ENCODE measurements around the gene RGL4. TPM values are rescaled to one million over a fixed set of nuclear protein-coding genes. Genes with fewer than 3 reads are reported as not detected.

Gene RGL4
- total and polyA plus RNA-seq, 7 donors = 0.04 to 0.40 (median 0.18) TPM; not detected in 3

DNA sequence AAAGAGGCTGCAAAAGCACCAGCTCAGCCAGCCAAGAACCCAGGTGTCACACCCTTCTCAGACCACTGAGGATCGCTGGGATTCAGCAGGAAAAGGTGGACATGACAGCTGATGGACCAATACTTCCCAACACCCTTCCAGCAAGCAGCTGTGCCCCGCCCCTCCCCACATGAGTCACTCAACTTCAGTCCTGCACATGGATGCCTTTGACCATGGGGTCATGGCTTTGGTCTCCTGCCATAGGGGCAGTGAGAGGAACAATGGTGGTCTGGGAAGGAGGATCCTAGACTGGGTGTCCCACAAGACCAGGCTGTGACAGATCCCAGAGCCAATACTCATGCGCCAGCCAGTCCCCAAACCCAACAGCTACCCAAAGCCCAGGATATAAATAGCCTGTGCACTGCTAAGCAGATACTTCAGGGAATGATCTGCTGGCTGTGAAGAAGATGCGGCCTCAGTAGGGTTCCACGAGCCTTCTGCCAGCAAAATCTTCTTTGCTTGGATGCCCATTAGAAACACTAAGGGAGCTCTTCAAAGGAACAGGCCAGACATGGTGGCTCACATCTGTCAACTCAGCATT is 5.5 kb upstream of the RGL4 start:
- Histone ChIP-seq H3K27me3 (ENCODE audit: insufficient read depth in 3 of 3, low read length in 2 of 3) (no peaks in the 10 kb centered on the region), H3K9me3 (no peaks in the 10 kb centered on the region), H3K4me3 (no peak overlapping the region), H3K36me3 (ENCODE audit: insufficient read depth in 1 of 2, low read depth in 1 of 2) (peaks cover 7 to 13% of the 10 kb centered on the region in 2 donors), H3K27ac (peak overlapping the region; percentile 90), H3K4me1 (peaks cover 45% of the 10 kb centered on the region)
- peak; percentile 56 to 79 for DNase-seq
- WGBS, 3 donors = 48 to 65% (median 55%) methylated on average over 5 of the region's 5 CpGs
- intact Hi-C loops (cut with DNase I) = loop anchor here in 1 of 2 donors (5.0 kb wide), 1 partner anchor 57 kb away; no protein-coding TSS in a partner anchor
- peak; percentile 64 to 77 (median 74) for ATAC-seq
- TF ChIP-seq, protein P1, sequence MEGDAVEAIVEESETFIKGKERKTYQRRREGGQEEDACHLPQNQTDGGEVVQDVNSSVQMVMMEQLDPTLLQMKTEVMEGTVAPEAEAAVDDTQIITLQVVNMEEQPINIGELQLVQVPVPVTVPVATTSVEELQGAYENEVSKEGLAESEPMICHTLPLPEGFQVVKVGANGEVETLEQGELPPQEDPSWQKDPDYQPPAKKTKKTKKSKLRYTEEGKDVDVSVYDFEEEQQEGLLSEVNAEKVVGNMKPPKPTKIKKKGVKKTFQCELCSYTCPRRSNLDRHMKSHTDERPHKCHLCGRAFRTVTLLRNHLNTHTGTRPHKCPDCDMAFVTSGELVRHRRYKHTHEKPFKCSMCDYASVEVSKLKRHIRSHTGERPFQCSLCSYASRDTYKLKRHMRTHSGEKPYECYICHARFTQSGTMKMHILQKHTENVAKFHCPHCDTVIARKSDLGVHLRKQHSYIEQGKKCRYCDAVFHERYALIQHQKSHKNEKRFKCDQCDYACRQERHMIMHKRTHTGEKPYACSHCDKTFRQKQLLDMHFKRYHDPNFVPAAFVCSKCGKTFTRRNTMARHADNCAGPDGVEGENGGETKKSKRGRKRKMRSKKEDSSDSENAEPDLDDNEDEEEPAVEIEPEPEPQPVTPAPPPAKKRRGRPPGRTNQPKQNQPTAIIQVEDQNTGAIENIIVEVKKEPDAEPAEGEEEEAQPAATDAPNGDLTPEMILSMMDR (IDR thresholded peaks at IDR 0.05) = no peak

DNA sequence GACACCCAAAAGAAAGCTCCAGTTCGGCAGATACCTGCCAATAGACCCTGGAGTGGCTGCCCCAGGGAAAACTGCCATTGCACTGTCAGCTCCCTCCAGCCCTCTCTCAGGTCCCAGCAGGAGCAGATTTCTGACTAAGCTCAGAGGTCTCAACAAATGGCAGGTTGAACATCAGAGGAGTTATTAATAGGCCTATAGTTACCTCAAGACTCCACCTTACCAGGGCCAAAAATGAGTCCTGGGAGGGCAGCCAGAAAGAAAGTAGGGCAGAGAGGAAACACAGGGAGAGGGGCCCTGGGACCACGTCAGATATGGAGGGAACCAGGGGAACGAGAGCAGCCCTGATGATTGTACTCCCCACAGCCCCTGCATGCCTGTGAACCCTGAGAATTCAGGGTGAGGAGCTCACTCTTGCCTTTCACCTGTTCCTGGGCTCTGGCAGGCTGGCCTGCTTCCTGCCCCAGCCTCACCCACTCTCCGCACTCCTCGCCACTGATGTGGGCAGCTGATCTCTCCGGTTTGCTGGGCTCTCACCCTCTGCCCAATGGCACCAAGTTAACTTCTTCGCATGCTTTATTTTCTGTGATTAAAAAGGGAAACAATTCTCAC is 4.3 kb upstream of the RGL4 start:
- Histone ChIP-seq H3K27ac (peak overlapping the region; percentile 90), H3K4me3 (peak overlapping the region; percentile 22), H3K27me3 (ENCODE audit: insufficient read depth in 3 of 3, low read length in 2 of 3) (no peaks in the 10 kb centered on the region), H3K9me3 (no peaks in the 10 kb centered on the region), H3K4me1 (peaks cover 45% of the 10 kb centered on the region), H3K36me3 (ENCODE audit: insufficient read depth in 1 of 2, low read depth in 1 of 2) (peaks cover 5 to 17% of the 10 kb centered on the region in 2 donors)
- intact Hi-C loops (cut with DNase I) = loop anchor here in 1 of 2 donors (5.0 kb wide), 1 partner anchor 56 kb away; no protein-coding TSS in a partner anchor
- ATAC-seq (peak; percentile 72 to 82 (median 75)), DNase-seq (no peak)
- 24 to 47% (median 41%) methylated on average over 7 of the region's 7 CpGs for WGBS, 3 donors
- TF ChIP-seq, protein P1 (IDR thresholded peaks at IDR 0.05) = no peak

DNA sequence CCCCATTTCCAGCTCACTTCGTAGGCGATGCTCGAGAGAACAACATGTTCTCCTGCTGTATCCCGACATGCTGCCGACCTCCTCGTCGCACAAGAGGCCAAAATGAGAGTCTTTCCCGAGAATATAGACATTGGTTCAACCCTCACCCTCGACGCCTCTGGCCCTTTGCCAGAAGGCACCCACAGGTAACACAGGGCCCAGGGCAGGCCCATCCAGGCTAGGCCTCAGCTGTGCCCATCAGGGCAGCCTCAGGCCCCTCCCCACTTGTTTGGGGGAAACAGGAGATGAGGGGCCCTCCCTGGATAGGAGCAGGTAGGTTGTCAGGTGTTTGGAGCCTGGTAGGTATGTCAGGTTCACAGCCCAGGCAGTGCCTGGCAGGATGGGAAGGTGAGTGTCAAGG is 2.7 kb upstream of the RGL4 start:
- Histone ChIP-seq H3K27me3 (ENCODE audit: insufficient read depth in 3 of 3, low read length in 2 of 3) (no peaks in the 10 kb centered on the region), H3K4me1 (peaks cover 31% of the 10 kb centered on the region), H3K9me3 (no peaks in the 10 kb centered on the region), H3K27ac (no peak overlapping the region), H3K36me3 (ENCODE audit: insufficient read depth in 1 of 2, low read depth in 1 of 2) (peaks cover 0 to 17% of the 10 kb centered on the region in 2 donors), H3K4me3 (no peak overlapping the region)
- intact Hi-C loops (cut with DNase I) = loop anchor here in 1 of 2 donors (5.0 kb wide), 1 partner anchor 54 kb away; no protein-coding TSS in a partner anchor
- TF ChIP-seq, protein P1 (IDR thresholded peaks at IDR 0.05) = no peak
- no peak for DNase-seq
- 87 to 93% (median 90%) methylated on average over 10 of the region's 10 CpGs for WGBS, 3 donors
- ATAC-seq = no peak

DNA sequence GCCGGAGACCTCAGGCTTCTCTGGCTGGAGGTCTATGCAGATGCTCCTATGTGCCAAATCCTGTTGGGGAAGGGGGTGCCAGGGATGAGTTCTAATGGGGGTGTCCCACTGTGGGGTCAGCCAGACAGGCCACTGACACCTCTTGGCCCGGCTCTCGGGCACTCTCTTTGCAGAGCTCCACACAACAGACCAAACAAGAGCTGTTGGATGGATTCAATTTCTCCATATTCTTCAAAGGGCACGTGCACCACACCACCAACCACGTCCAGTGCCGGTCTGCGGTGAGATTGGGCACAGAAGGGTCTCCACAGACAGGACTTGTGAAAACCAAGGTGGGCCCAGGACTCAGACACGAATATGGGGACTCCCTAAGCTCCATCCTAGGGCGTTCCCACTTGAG is 2.2 kb upstream of the RGL4 start:
- ATAC-seq = no peak
- Histone ChIP-seq H3K4me1 (peaks cover 30% of the 10 kb centered on the region), H3K27me3 (ENCODE audit: insufficient read depth in 3 of 3, low read length in 2 of 3) (no peaks in the 10 kb centered on the region), H3K27ac (no peak overlapping the region), H3K36me3 (ENCODE audit: insufficient read depth in 1 of 2, low read depth in 1 of 2) (peaks cover 0 to 21% of the 10 kb centered on the region in 2 donors), H3K4me3 (no peak overlapping the region), H3K9me3 (no peaks in the 10 kb centered on the region)
- intact Hi-C loops (cut with DNase I) = loop anchor here in 1 of 2 donors (5.0 kb wide), 1 partner anchor 54 kb away; no protein-coding TSS in a partner anchor
- 87 to 94% (median 87%) methylated on average over 9 of the region's 9 CpGs for WGBS, 3 donors
- TF ChIP-seq, protein P1 (IDR thresholded peaks at IDR 0.05) = no peak
- no peak for DNase-seq
